Stimulated activated CD4-positive, alpha-beta T cell treated with anti-CD3 and anti-CD28 coated beads, Interleukin-2, amount 100 ng/mL, for 4 hours (primary cell): ENCODE data around the gene TRIM24.
"Not testable (repeated sequence)": the region's sequence is repeated elsewhere in the genome, so short reads cannot be mapped to it uniquely, and the experiment has no call there.

Experiments
- DNase-seq: peaks from one replicate; pipeline ENCODE4 v3.0.0-alpha.2; 2020; ENCODE audit warnings: low read depth

TRIM24 gene

GRCh38 chr7:138460176-138460648 is at the start of gene TRIM24:
TRIM24 (plus strand) TSS chr7:138460259; CDS start chr7:138460549, 290 bp downstream.
- DNase-seq = no peak

GRCh38 chr7:138412077-138412476 is 48.0 kb upstream of the TRIM24 start:
- not testable (repeated sequence) for DNase-seq

- not testable (repeated sequence) for DNase-seq
These were observed 47.1 kb upstream of the TRIM24 start for GRCh38 chr7:138412921-138413320.

GRCh38 chr7:138417078-138417700 is 42.9 kb upstream of the TRIM24 start:
- DNase-seq = no peak

GRCh38 chr7:138417764-138418163 is 42.3 kb upstream of the TRIM24 start:
- no peak for DNase-seq

GRCh38 chr7:138418403-138418802 is 41.7 kb upstream of the TRIM24 start:
- DNase-seq = not testable (repeated sequence)

GRCh38 chr7:138425026-138425425 is 35.0 kb upstream of the TRIM24 start:
- no peak for DNase-seq

GRCh38 chr7:138429577-138430250 is 30.3 kb upstream of the TRIM24 start:
- no peak for DNase-seq

- no peak for DNase-seq
These were observed 28.5 kb upstream of the TRIM24 start for GRCh38 chr7:138431517-138431916.

GRCh38 chr7:138433583-138434443 is 26.2 kb upstream of the TRIM24 start:
- no peak for DNase-seq

GRCh38 chr7:138434597-138435019 is 25.5 kb upstream of the TRIM24 start:
- DNase-seq = no peak

GRCh38 chr7:138435231-138435919 is 24.7 kb upstream of the TRIM24 start:
- no peak for DNase-seq

- no peak for DNase-seq
These were observed 23.7 kb upstream of the TRIM24 start for GRCh38 chr7:138436388-138436787.

- DNase-seq = no peak
These were observed 19.6 kb upstream of the TRIM24 start for GRCh38 chr7:138440460-138440859.

GRCh38 chr7:138442822-138443221 is 17.2 kb upstream of the TRIM24 start:
- no peak for DNase-seq

GRCh38 chr7:138449580-138449979 is 10.5 kb upstream of the TRIM24 start:
- DNase-seq = peak; percentile 24

GRCh38 chr7:138455609-138456008 is 4.5 kb upstream of the TRIM24 start:
- no peak for DNase-seq

- no peak for DNase-seq
These were observed 3.8 kb upstream of the TRIM24 start for GRCh38 chr7:138456220-138456619.

GRCh38 chr7:138458576-138459412 is 1.3 kb upstream of the TRIM24 start:
- no peak for DNase-seq

- DNase-seq = peak; percentile 97
These were observed 465 bp upstream of the TRIM24 start for GRCh38 chr7:138459413-138460175.
